ENCODE results near the gene MTHFD1L. TPM values are rescaled to one million over a fixed set of nuclear protein-coding genes. Genes with fewer than 3 reads are reported as not detected.

The MTHFD1L gene
- total RNA-seq, 2 donors from 2014 or later = 3.1 to 18.7 TPM

GRCh38 chr6:150987855-150988464 lies 122.5 kb downstream of the MTHFD1L start:
- Histone ChIP-seq H3K27me3 (replicated peaks; ENCODE audit: insufficient read depth) (no peaks in the 10 kb centered on the region), H3K27ac (no peak overlapping the region), H3K36me3 (no peaks in the 10 kb centered on the region), H3K9me3 (no peaks in the 10 kb centered on the region), H3K4me1 (replicated peaks) (no peaks in the 10 kb centered on the region), H3K4me3 (no peak overlapping the region)
- TF ChIP-seq POLR2A (IDR thresholded peaks at IDR 0.05) (no peak), CTCF (IDR thresholded peaks at IDR 0.05) (no peak), POLR2AphosphoS5 (IDR thresholded peaks at IDR 0.05) (no peak)
- WGBS = 51% methylated on average over 5 of the region's 5 CpGs
- DNase-seq (ENCODE audit: low spot score) = no peak
- intact Hi-C loops (cut with DNase I) = no loop called here

GRCh38 chr6:150991487-150991886 lies 126.0 kb downstream of the MTHFD1L start:
- intact Hi-C loops (cut with DNase I) = no loop called here
- no peak for DNase-seq (ENCODE audit: low spot score)
- Histone ChIP-seq H3K4me1 (replicated peaks) (no peaks in the 10 kb centered on the region), H3K9me3 (no peaks in the 10 kb centered on the region), H3K27ac (no peak overlapping the region), H3K4me3 (no peak overlapping the region), H3K27me3 (replicated peaks; ENCODE audit: insufficient read depth) (no peaks in the 10 kb centered on the region), H3K36me3 (no peaks in the 10 kb centered on the region)
- TF ChIP-seq POLR2AphosphoS5 (IDR thresholded peaks at IDR 0.05) = no peak
- no peak for TF ChIP-seq POLR2A (IDR thresholded peaks at IDR 0.05)
- no peak for TF ChIP-seq CTCF (IDR thresholded peaks at IDR 0.05)
- WGBS = 91% methylated on average over 3 of the region's 3 CpGs

GRCh38 chr6:150992262-150992661 lies 126.8 kb downstream of the MTHFD1L start:
- Histone ChIP-seq H3K36me3 (no peaks in the 10 kb centered on the region), H3K27ac (no peak overlapping the region), H3K4me1 (replicated peaks) (no peaks in the 10 kb centered on the region), H3K9me3 (no peaks in the 10 kb centered on the region), H3K4me3 (no peak overlapping the region), H3K27me3 (replicated peaks; ENCODE audit: insufficient read depth) (no peaks in the 10 kb centered on the region)
- intact Hi-C loops (cut with DNase I) = no loop called here
- no peak for TF ChIP-seq CTCF (IDR thresholded peaks at IDR 0.05)
- no peak for TF ChIP-seq POLR2A (IDR thresholded peaks at IDR 0.05)
- TF ChIP-seq POLR2AphosphoS5 (IDR thresholded peaks at IDR 0.05) = no peak
- 90% methylated on average over 2 of the region's 2 CpGs for WGBS
- no peak for DNase-seq (ENCODE audit: low spot score)

GRCh38 chr6:150992703-150993102 lies 127.2 kb downstream of the MTHFD1L start:
- Histone ChIP-seq H3K36me3 (no peaks in the 10 kb centered on the region), H3K4me3 (no peak overlapping the region), H3K27ac (no peak overlapping the region), H3K27me3 (replicated peaks; ENCODE audit: insufficient read depth) (no peaks in the 10 kb centered on the region), H3K4me1 (replicated peaks) (no peaks in the 10 kb centered on the region), H3K9me3 (no peaks in the 10 kb centered on the region)
- intact Hi-C loops (cut with DNase I) = no loop called here
- DNase-seq (ENCODE audit: low spot score) = no peak
- TF ChIP-seq CTCF (IDR thresholded peaks at IDR 0.05) (no peak), POLR2AphosphoS5 (IDR thresholded peaks at IDR 0.05) (no peak), POLR2A (IDR thresholded peaks at IDR 0.05) (no peak)
- WGBS = 75% methylated on average over 5 of the region's 5 CpGs

- no peaks in the 10 kb centered on the region for H3K4me1 ChIP-seq (replicated peaks)
- no peaks in the 10 kb centered on the region for H3K36me3 ChIP-seq
- WGBS = 94% methylated on average over 7 of the region's 7 CpGs
- no peak overlapping the region for H3K27ac ChIP-seq
- H3K9me3 ChIP-seq = no peaks in the 10 kb centered on the region
- TF ChIP-seq CTCF (IDR thresholded peaks at IDR 0.05) (no peak), POLR2AphosphoS5 (IDR thresholded peaks at IDR 0.05) (no peak), POLR2A (IDR thresholded peaks at IDR 0.05) (no peak)
- no peak for DNase-seq (ENCODE audit: low spot score)
- H3K27me3 ChIP-seq (replicated peaks; ENCODE audit: insufficient read depth) = no peaks in the 10 kb centered on the region
- intact Hi-C loops (cut with DNase I) = no loop called here
- H3K4me3 ChIP-seq = no peak overlapping the region
Observed at GRCh38 chr6:150993253-150993652, 127.8 kb downstream of the MTHFD1L start.
